ENCODE measurements around the gene C10orf95.

DNA sequence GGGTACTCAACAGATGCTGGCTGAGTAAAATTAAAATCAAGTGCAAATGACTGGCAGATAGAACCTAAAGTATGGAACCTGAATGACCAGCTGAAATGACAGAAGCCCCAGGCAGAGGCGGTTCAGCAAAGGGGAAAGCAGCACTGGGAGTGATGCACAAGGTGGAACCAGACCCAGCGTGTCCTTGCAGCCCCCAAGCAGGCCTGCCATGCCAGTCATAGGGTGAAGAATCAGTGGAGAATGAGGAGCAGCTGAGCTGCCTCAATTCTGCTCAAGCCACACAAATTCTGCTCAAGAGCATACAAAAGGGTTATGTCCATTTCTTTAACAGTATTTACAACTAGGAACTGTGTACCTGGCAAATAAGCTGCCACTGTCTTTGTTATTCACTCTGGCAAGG is 42.4 kb upstream of the C10orf95 start:
- TF ChIP-seq, protein P1, sequence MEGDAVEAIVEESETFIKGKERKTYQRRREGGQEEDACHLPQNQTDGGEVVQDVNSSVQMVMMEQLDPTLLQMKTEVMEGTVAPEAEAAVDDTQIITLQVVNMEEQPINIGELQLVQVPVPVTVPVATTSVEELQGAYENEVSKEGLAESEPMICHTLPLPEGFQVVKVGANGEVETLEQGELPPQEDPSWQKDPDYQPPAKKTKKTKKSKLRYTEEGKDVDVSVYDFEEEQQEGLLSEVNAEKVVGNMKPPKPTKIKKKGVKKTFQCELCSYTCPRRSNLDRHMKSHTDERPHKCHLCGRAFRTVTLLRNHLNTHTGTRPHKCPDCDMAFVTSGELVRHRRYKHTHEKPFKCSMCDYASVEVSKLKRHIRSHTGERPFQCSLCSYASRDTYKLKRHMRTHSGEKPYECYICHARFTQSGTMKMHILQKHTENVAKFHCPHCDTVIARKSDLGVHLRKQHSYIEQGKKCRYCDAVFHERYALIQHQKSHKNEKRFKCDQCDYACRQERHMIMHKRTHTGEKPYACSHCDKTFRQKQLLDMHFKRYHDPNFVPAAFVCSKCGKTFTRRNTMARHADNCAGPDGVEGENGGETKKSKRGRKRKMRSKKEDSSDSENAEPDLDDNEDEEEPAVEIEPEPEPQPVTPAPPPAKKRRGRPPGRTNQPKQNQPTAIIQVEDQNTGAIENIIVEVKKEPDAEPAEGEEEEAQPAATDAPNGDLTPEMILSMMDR (IDR thresholded peaks at IDR 0.05): no peak
- TF ChIP-seq, protein P2, sequence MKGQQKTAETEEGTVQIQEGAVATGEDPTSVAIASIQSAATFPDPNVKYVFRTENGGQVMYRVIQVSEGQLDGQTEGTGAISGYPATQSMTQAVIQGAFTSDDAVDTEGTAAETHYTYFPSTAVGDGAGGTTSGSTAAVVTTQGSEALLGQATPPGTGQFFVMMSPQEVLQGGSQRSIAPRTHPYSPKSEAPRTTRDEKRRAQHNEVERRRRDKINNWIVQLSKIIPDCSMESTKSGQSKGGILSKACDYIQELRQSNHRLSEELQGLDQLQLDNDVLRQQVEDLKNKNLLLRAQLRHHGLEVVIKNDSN (IDR thresholded peaks at IDR 0.05; ENCODE audit: borderline replicate concordance, low read depth): no peak
- TF ChIP-seq MXI1 (IDR thresholded peaks at IDR 0.05; ENCODE audit: low read depth, low read length): no peak
- no peak for TF ChIP-seq RAD21 (IDR thresholded peaks at IDR 0.05; ENCODE audit: low read length)
- TF ChIP-seq RXRA (IDR thresholded peaks at IDR 0.05; ENCODE audit: borderline replicate concordance, low read depth): no peak

All from SK-N-SH (cell line).